ENCODE data around the gene MYL7.

- TF ChIP-seq EP300 (IDR thresholded peaks at IDR 0.05) = no peak
- TF ChIP-seq MAFK (IDR thresholded peaks at IDR 0.05; ENCODE audit: partially characterized antibody) = no peak
- no peak for TF ChIP-seq CHD2 (IDR thresholded peaks at IDR 0.05; ENCODE audit: low read length, partially characterized antibody)
- TF ChIP-seq CEBPB (IDR thresholded peaks at IDR 0.05) = no peak
- TF ChIP-seq ESRRA (IDR thresholded peaks at IDR 0.05; ENCODE audit: borderline replicate concordance, low read length) = no peak
- no peak for TF ChIP-seq JUN (IDR thresholded peaks at IDR 0.05)
- no peak for TF ChIP-seq RAD21 (conservative IDR thresholded peaks at IDR 0.05 in 1 of 2, IDR thresholded peaks at IDR 0.05 in 1 of 2)
- TF ChIP-seq POLR2A (IDR thresholded peaks at IDR 0.05; ENCODE audit: low read length) = no peak
- no peak for TF ChIP-seq RFX5 (IDR thresholded peaks at IDR 0.05)
- TF ChIP-seq CTCF (IDR thresholded peaks at IDR 0.05) = no peak
- TF ChIP-seq ZNF302 (CRISPR knock-in tag; IDR thresholded peaks at IDR 0.05) = no peak
- no peak for TF ChIP-seq REST (IDR thresholded peaks at IDR 0.05)
- TF ChIP-seq TP53 (CRISPR knock-in tag; IDR thresholded peaks at IDR 0.05) = no peak
- no peak for TF ChIP-seq SREBF2 (IDR thresholded peaks at IDR 0.05)
These were observed 46.1 kb downstream of the MYL7 start for GRCh38 chr7:44094883-44095592.
